CD4-positive, CD25-positive, alpha-beta regulatory T cell (primary cell): ENCODE data around the gene ACACA. TPM values are rescaled to one million over a fixed set of nuclear protein-coding genes. Genes with fewer than 3 reads are reported as not detected.

Experiments
- ATAC-seq, 2 donors: fragments of 150-1000 bp; cut with Tn5 transposase; one replicate each; pipeline ENCODE4 v1.10.0; 2021; ENCODE audit warnings: low read depth in 2 of 2, moderate number of reproducible peaks in 2 of 2, moderate library complexity in 1 of 2
- DNase-seq, 3 donors: peaks; one replicate each; pipeline versions ENCODE4 v3.0.0 to v3.0.0-alpha.2; 2012 to 2022; ENCODE audit warnings: mixed read lengths in 1 of 3
- H3K27ac ChIP-seq: one replicate; pipeline ENCODE4 v1.7.0; 2013; ENCODE audit warnings: mild to moderate bottlenecking, low read length; ENCODE audit not compliant: insufficient read depth, poor library complexity, severe bottlenecking
- H3K27me3 ChIP-seq: one replicate; pipeline ENCODE4 v1.7.0; 2013; ENCODE audit warnings: low read length; ENCODE audit not compliant: control insufficient read depth, insufficient read depth
- H3K36me3 ChIP-seq: one replicate; pipeline ENCODE4 v1.7.0; 2013; ENCODE audit warnings: mild to moderate bottlenecking, low read length, moderate library complexity; ENCODE audit not compliant: control insufficient read depth, insufficient read depth
- H3K4me1 ChIP-seq: 2 replicates; pipeline ENCODE4 v1.7.0; 2013; ENCODE audit warnings: mild to moderate bottlenecking, low read length; ENCODE audit not compliant: insufficient read depth, control insufficient read depth, poor library complexity, severe bottlenecking
- H3K4me3 ChIP-seq: one replicate; pipeline ENCODE4 v1.7.0; 2013; ENCODE audit warnings: low read depth, mild to moderate bottlenecking, low read length, moderate library complexity
- H3K9me3 ChIP-seq, 2 experiments: 1 replicate in 1 of 2; 2 replicates in 1 of 2; pipeline ENCODE4 v1.7.0; 2013; ENCODE audit warnings: low read length in 2 of 2, mild to moderate bottlenecking in 1 of 2, moderate library complexity in 1 of 2; ENCODE audit not compliant: control insufficient read depth in 2 of 2
- H3K27ac Mint-ChIP-seq, 3 donors: one replicate each; pipeline ENCODE4 v1.8.0; 2020 to 2022; ENCODE audit warnings: mild to moderate bottlenecking in 3 of 3, mixed read lengths in 3 of 3, moderate library complexity in 2 of 3
- H3K27me3 Mint-ChIP-seq: one replicate; pipeline ENCODE4 v1.8.0; 2022; ENCODE audit warnings: mild to moderate bottlenecking, mixed read lengths
- H3K36me3 Mint-ChIP-seq: one replicate; pipeline ENCODE4 v1.8.0; 2020; ENCODE audit warnings: mixed read lengths
- H3K4me1 Mint-ChIP-seq, 4 donors: one replicate each; pipeline ENCODE4 v1.8.0; 2020 to 2022; ENCODE audit warnings: mixed read lengths in 4 of 4, mild to moderate bottlenecking in 1 of 4
- H3K4me3 Mint-ChIP-seq, 4 donors: one replicate each; pipeline ENCODE4 v1.8.0; 2020 to 2022; ENCODE audit warnings: mild to moderate bottlenecking in 4 of 4, mixed read lengths in 4 of 4, moderate library complexity in 3 of 4
- H3K9me3 Mint-ChIP-seq, 7 donors: one replicate each; pipeline ENCODE4 v1.8.0; 2020 to 2022; ENCODE audit warnings: mixed read lengths in 7 of 7, mild to moderate bottlenecking in 3 of 7, moderate library complexity in 2 of 7
- polyA plus RNA-seq, 4 donors: library from polyadenylated mRNA; unstranded; fragments of 300-500 nt; fragmentation: Illumina TruSeq; gene quantifications; one replicate each; pipeline ENCODE4 v1.2.3, GENCODE V29; 2021
- total RNA-seq: library from RNA; stranded (reverse); gene quantifications from one replicate; pipeline ENCODE4 v1.2.3, GENCODE V29; 2022

The ACACA gene
- total and polyA plus RNA-seq, 5 donors from 2014 or later, result 7.4 to 42.9 (median 9.6) TPM

DNA sequence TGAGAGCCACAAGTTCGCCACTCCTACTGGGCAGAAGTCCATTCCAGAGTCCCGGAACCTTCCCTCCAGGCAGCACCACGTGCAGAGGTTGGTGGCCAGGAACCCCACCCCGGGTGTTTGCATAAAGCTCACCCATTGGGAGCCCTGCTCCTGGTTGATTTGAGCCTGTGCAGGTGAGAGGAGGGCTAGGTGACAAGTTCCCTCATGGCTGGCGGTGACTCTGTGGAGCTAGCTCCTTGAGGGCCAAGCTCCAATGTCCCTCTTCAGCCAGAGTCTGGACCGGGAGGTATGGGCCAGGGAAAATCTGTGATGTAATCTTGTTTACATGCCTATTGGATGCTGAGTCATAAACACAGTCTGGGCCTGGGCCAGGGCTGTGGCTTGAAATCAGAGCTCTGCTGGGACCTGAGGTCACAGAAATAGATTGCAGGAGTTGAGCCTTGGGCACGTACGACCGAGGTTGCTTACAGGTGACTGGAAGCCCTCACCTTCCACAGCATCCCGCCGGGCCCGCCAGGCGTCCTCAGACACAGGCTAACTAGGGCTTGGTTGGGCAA lies 339.0 kb downstream of the ACACA start:
- no peak overlapping the region for H3K4me3 Mint-ChIP-seq
- H3K27ac Mint-ChIP-seq, result no peak overlapping the region
- Histone ChIP-seq H3K27ac (no peak overlapping the region), H3K4me1 (no peaks in the 10 kb centered on the region), H3K27me3 (no peaks in the 10 kb centered on the region), H3K9me3 (no peaks in the 10 kb centered on the region), H3K36me3 (no peaks in the 10 kb centered on the region), H3K4me3 (no peak overlapping the region)
- H3K4me1 Mint-ChIP-seq, result no peaks in the 10 kb centered on the region
- H3K27me3 Mint-ChIP-seq, result peaks cover 29% of the 10 kb centered on the region
- H3K9me3 Mint-ChIP-seq, result no peaks in the 10 kb centered on the region
- DNase-seq (no peak), ATAC-seq (no peak)
- H3K36me3 Mint-ChIP-seq, result no peaks in the 10 kb centered on the region

DNA sequence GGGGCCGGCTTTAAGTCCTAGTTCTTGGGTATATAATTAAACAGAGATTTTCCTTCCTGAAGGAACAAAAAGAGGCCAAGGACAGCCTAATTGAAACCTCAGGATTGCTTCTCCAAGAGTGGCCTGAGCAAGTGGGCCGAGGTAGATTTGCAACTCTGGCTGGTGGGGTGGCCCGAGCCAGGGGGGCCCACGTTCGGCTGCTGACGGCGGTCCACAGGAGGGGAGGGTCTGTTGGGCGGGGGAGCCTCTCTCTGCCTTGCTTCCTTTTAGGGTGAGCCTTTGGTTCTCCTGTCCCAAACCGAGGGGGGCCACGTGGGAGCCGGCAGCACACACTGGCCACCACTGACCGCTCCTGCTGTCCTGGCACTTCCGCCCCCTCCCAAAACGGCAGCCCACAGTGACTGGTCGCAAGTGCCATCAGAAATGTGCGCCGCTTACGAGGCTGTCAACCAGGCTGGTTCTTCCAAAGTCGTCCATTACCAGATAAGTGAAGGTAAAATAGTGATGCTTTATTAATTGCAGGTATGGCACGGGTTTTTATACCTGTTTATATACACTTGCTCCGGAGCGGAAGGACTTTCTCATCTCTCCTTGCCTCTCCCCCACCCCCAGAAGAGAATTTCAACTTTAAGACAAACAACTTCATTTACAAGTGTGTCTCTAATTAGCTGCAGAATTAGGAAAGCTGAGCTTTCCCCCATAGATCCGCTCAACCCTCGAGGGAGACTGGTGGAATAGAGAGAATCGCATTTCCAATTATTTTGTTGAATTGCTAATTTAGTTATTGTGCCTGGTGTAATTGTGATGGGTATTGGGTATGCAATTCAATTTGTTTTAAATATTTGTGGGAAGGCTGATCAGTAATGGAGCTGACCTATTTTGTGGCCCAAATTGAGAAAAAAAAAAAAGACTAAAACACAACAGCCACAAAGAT lies 340.0 kb downstream of the ACACA start:
- H3K27ac ChIP-seq, result no peak overlapping the region
- H3K36me3 ChIP-seq, result no peaks in the 10 kb centered on the region
- Mint-ChIP-seq H3K36me3 (no peaks in the 10 kb centered on the region), H3K4me1 (no peaks in the 10 kb centered on the region), H3K27me3 (peaks cover 31% of the 10 kb centered on the region), H3K27ac (no peak overlapping the region), H3K9me3 (no peaks in the 10 kb centered on the region), H3K4me3 (no peak overlapping the region)
- no peak for ATAC-seq
- H3K4me3 ChIP-seq, result no peak overlapping the region
- no peaks in the 10 kb centered on the region for H3K9me3 ChIP-seq
- H3K27me3 ChIP-seq, result no peaks in the 10 kb centered on the region
- no peaks in the 10 kb centered on the region for H3K4me1 ChIP-seq
- DNase-seq, result no peak

DNA sequence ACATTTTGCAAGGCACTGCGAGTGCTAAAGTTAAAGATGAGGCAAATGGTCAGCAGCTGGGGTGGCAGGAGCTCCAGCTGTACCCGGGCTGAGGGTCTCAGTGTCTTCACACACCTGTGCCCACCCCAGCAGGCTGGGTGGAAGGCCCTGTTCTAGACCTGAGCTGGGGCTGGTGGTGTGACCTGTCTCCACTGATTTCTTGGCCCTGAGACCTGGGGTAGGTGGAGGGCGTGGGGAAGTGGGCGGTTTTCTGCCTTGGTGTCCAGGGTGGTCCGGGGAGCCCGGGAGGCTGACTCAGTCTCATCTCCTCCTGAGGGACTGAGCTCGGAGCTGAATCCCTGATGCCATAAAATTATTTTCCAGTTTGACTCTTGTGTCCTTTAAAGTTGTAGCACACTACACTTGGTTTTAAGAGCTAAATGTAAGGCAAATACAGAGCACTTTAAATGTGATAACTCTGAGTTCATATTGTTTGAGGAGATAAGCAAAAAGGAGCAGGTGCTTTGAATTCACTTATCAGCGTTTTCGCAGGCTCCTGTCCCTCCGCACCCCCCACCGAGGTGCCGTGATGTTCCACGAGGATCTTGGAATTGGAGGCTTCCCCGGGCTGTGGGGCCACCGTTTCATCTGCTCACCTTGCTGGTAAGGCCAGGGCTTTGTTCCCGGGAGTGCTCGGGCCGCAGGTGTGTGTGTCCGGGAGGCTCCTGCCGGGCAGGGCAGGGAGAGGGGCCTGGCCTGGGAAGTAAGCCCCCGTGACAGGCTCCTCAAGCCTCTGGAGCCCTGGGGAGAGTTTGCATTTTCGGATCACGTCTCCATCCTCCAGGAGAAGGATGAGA lies 340.9 kb downstream of the ACACA start:
- Mint-ChIP-seq H3K4me3 (no peak overlapping the region), H3K4me1 (no peaks in the 10 kb centered on the region), H3K9me3 (no peaks in the 10 kb centered on the region), H3K36me3 (no peaks in the 10 kb centered on the region), H3K27ac (peak overlapping the region in 1 of 3 donors; percentile 36), H3K27me3 (peaks cover 31% of the 10 kb centered on the region)
- H3K9me3 ChIP-seq, result no peaks in the 10 kb centered on the region
- DNase-seq (no peak), ATAC-seq (no peak)
- H3K27ac ChIP-seq, result no peak overlapping the region
- H3K27me3 ChIP-seq, result no peaks in the 10 kb centered on the region
- H3K4me1 ChIP-seq, result no peaks in the 10 kb centered on the region
- no peaks in the 10 kb centered on the region for H3K36me3 ChIP-seq
- no peak overlapping the region for H3K4me3 ChIP-seq

DNA sequence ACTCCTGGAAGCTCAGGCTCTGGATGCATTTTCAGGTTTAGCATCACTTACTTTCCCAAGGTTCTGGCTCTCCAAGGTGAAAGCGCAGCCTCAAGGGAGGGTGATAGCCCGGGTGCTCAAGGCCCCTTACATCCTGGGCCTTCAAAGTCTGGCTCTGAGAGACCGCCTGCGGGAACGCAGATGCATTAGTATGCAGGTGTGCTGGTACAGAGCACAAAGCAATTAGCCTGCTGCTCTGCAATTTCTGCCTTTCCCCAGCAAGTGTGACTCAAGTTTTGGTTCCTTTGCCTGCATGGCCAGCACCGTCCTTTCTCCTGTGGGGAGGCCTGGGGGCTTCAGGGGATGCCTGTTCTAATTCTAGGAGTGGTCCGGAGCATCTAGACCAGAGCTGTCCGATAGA lies 341.7 kb downstream of the ACACA start:
- Histone ChIP-seq H3K27me3 (no peaks in the 10 kb centered on the region), H3K27ac (no peak overlapping the region), H3K4me3 (no peak overlapping the region), H3K36me3 (no peaks in the 10 kb centered on the region), H3K4me1 (no peaks in the 10 kb centered on the region), H3K9me3 (no peaks in the 10 kb centered on the region)
- no peak overlapping the region for H3K4me3 Mint-ChIP-seq
- no peak for DNase-seq
- H3K9me3 Mint-ChIP-seq, result no peaks in the 10 kb centered on the region
- H3K36me3 Mint-ChIP-seq, result no peaks in the 10 kb centered on the region
- H3K27me3 Mint-ChIP-seq, result peaks cover 31% of the 10 kb centered on the region
- no peaks in the 10 kb centered on the region for H3K4me1 Mint-ChIP-seq
- ATAC-seq, result no peak
- peak overlapping the region in 1 of 3 donors; percentile 19 for H3K27ac Mint-ChIP-seq

DNA sequence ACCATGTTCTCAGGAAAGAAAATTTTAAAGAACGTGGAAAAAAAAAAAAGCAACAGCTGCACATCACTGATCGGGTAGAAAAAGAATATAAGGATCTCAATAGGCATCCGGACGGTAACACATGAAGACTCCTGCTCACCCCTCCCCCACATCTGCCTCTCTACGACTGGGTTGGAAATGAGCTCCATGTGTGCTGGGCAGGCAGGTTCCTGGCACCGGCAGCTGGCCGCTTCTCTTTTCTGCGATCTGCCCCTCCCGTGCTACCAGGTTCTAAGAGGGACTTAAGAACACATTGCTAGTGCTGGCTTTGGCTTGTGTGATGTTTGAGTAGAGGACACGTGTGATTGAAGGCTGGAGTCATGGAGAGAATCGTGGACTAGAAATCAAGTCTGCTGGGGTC lies 342.4 kb downstream of the ACACA start:
- H3K36me3 ChIP-seq, result no peaks in the 10 kb centered on the region
- no peak overlapping the region for H3K27ac ChIP-seq
- H3K27me3 ChIP-seq, result no peaks in the 10 kb centered on the region
- H3K27me3 Mint-ChIP-seq, result peaks cover 28% of the 10 kb centered on the region
- no peaks in the 10 kb centered on the region for H3K4me1 Mint-ChIP-seq
- ATAC-seq, result no peak
- no peak overlapping the region for H3K27ac Mint-ChIP-seq
- no peak overlapping the region for H3K4me3 Mint-ChIP-seq
- no peaks in the 10 kb centered on the region for H3K9me3 Mint-ChIP-seq
- H3K9me3 ChIP-seq, result no peaks in the 10 kb centered on the region
- no peaks in the 10 kb centered on the region for H3K36me3 Mint-ChIP-seq
- H3K4me1 ChIP-seq, result no peaks in the 10 kb centered on the region
- no peak for DNase-seq
- H3K4me3 ChIP-seq, result no peak overlapping the region

DNA sequence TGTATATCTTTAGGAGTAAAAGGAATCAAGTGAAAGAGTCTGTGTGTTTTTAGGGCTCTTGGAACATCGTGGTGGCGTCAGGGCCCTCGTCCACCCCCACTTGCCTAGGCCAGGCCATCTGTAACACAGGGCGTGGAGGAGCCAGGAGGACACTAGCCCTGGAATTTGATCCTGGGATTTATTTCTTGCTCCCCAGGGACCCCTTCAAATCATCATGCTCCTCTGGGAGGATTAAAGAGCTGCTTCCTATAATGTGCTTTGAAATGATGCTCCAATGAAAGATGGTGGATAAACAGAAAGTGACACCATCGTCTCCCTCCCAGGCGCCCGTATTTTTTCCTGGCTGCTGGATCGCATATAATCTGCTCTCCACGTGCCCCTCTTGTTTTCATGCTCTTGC lies 344.6 kb downstream of the ACACA start:
- Mint-ChIP-seq H3K4me1 (no peaks in the 10 kb centered on the region), H3K4me3 (peak overlapping the region in 1 of 4 donors; percentile 48), H3K36me3 (peaks cover 7% of the 10 kb centered on the region), H3K27me3 (peaks cover 12% of the 10 kb centered on the region), H3K9me3 (no peaks in the 10 kb centered on the region), H3K27ac (no peak overlapping the region)
- H3K27me3 ChIP-seq, result no peaks in the 10 kb centered on the region
- H3K27ac ChIP-seq, result no peak overlapping the region
- ATAC-seq (no peak), DNase-seq (no peak)
- H3K36me3 ChIP-seq, result peaks cover 7% of the 10 kb centered on the region
- no peaks in the 10 kb centered on the region for H3K4me1 ChIP-seq
- H3K4me3 ChIP-seq, result no peak overlapping the region
- H3K9me3 ChIP-seq, result no peaks in the 10 kb centered on the region

DNA sequence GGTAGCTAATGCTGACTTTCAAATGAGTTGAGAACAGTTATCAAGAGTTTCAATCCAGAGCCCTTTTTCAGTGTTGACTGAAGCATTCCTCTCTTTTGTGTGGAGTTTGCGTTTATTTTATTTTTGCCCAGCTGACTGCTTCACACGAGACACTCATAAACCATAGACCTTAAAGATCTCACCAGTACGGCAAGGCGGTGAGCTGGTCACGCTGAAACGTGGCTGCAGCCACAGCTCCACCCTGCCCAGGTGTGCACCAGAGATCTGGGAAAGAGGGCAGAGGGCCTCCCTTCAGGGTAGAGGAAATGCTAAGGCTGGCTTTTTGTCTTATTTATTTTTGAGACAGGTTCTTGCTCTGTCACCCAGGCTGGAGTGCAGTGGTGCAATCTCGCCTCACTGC lies 345.7 kb downstream of the ACACA start:
- ATAC-seq, result no peak
- peaks cover 18% of the 10 kb centered on the region for H3K36me3 Mint-ChIP-seq
- H3K4me3 ChIP-seq, result no peak overlapping the region
- H3K27ac ChIP-seq, result no peak overlapping the region
- no peak for DNase-seq
- no peak overlapping the region for H3K27ac Mint-ChIP-seq
- no peaks in the 10 kb centered on the region for H3K9me3 Mint-ChIP-seq
- H3K36me3 ChIP-seq, result peaks cover 18% of the 10 kb centered on the region
- peaks cover 7% of the 10 kb centered on the region for H3K27me3 Mint-ChIP-seq
- H3K27me3 ChIP-seq, result no peaks in the 10 kb centered on the region
- no peaks in the 10 kb centered on the region for H3K4me1 Mint-ChIP-seq
- H3K4me1 ChIP-seq, result no peaks in the 10 kb centered on the region
- H3K9me3 ChIP-seq, result no peaks in the 10 kb centered on the region
- H3K4me3 Mint-ChIP-seq, result no peak overlapping the region
